ENCODE data around the gene DNAJA2.

Gene DNAJA2

DNA sequence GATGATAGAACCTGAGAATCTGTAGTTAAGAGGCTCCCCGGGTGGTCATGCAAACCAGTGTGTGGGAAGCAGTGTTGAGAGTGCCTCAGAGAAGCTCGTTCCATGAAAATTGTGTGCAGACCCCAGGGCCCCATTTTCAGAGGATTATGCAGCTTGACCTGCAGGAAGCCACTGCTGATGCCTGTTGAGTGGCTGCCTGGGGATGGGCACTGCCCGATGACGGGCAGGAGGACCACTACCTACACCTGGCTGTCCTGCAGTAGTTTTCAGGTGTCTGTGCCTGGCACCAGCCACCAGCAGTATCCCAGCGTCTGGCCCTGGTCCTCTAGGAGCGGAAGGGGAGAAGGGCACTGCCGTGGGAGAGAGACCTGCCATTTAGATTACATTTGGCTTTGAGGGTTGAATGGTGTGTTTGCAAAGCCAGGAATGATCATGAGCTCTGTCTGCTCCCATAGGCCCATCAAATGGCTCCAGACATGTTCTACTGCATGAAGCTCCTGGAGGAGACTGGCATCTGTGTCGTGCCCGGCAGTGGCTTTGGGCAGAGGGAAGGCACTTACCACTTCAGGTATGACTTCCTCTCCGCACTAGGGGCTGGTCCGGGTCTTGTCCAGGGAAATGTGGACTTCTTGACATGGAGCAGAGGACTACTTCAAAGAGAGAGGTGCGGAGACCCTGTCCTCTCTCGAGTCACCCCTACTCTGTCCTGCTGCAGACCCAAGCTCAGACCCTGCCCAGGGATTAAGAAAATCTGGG lies 46.8 kb downstream of the DNAJA2 start:
- DNase-seq, result no peak

DNA sequence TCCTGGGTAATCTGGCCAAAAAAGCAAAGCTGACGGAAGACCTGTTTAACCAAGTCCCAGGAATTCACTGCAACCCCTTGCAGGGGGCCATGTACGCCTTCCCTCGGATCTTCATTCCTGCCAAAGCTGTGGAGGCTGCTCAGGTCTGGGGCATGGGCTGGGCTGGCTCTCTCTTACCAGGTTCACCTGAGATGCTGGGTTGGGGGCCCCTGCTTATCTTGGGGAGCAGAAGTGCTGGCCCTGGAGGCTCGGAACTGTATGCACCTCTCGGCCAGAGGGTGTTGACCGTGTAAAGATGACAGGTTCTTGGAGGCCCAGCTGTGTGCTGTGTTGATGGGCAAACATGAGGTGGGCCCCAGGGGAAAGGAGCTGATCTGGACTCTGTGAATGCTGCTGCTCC lies 49.1 kb downstream of the DNAJA2 start:
- DNase-seq, result no peak

DNA sequence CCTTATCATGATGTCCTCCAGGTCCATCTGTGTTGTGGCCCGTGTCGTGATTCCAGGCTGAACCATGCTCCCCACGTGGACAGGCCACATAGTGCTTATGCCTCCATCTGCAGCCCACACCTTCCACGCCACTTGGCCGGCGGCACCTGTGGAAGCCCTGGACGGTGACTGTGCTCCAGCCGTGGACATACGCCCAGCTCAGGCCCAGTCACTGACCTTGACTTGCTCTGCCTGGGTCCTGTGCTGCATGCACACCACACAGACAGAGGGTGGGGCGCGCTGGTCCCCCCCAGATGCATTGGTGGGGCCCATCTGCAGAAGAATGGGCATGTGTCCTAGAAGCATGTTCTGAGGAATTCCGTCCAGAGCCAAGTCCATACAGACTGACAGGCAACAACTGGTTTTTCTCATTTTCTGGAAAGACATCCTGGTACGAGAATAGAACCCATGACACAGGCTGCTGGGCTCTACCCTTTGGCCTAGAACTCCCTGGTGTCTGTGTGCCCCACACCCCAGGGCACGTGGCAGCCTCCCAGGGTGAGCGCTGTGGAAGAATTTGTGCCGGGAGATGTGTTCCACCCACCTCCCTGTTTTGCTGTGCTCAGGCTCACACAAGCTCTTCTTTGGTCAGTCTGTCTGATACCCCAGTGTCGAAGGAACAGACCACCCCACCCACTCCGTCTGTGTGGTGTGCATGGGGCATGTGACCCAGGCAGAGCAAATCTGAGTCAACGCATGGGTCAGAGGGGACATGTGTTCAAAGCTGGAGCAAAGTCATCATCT lies 49.8 kb downstream of the DNAJA2 start:
- no peak for DNase-seq

DNA sequence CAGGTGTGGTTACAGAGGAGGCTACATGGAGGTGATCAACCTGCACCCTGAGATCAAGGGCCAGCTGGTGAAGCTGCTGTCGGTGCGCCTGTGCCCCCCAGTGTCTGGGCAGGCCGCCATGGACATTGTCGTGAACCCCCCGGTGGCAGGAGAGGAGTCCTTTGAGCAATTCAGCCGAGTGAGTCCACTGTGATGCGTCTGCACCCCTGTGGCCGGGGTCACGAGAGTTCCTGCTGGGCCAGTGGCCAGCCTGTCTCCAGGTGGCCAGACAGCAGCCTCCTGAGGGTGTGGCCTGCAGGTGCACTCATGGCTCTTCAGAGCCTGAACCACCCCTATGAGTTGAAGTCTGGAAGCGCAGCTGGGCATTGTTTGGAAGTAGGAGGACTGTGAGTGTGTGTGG lies 51.2 kb downstream of the DNAJA2 start:
- no peak for DNase-seq

DNA sequence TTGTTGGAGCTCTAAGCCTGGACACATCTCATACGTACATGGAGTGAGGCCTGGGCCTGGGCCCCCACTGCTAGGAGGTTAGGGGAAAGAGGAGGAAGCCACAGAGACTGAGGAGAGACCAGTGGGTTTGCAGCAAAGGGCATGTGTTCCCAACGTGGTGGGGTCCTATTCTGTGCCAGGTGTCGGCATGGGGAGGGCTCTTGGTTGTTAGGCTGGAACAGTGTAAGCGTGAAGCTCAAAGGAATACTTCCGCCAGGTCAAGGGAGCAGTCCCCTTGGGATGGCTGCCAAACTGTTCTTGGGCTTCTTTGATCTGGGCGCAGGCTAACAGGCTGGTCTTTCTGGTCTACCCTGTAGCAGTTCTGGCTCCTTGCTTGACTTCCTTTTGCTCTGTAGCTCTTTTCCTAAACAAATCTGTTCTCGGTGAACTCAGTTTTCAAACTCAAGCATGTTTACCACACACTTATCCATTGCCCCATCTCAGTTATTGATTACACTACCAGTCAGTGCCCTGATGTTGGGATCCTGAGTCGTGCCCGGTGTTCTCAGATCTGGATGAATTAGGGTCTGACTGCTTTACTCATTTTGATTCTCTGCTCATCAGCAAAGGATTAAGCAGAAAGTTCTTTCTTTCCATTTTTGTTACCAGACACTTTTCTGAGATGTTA lies 52.9 kb downstream of the DNAJA2 start:
- no peak for DNase-seq

DNA sequence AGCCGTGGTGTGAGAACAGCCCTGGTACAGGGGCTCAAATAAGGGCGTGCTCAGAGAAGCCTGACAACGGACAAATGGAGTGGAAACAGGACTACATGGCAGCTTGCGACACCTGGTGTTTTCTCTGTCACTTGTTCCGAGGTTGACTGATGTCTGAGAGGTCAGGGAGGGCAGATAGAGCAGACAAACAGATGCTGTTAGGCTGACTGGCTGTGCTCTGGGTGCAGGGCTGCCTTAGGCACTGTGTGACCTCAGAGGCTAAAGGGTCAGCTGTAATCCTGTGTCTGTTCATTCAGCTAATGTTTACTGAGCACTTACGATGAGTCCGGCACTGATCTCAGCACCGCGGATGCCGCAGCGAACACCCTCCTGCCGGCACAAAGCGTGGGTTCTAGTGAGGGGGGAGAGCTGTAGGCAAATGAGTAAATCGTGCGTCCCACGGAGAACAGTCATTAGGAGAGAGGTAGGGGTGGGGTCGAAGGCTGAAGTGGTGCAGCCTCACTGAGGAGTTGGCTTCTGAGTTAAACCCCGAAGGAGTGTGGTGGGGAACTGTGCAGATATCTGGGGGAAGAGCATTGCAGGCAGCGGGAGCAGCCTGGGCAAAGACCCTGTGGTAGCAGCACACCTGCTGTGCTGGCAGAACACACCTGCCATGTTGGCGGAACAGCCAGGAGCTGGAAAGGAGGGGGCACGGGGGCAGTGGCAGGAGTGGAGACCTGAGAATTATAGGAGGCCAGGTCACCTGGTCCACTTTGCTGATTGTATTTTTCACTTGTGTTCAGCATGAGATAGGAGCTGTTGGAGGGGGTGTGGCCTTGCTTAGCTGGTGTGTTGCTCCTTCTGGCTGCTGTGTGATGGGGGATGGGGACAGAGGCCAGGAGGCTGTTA lies 54.3 kb downstream of the DNAJA2 start:
- no peak for DNase-seq

DNA sequence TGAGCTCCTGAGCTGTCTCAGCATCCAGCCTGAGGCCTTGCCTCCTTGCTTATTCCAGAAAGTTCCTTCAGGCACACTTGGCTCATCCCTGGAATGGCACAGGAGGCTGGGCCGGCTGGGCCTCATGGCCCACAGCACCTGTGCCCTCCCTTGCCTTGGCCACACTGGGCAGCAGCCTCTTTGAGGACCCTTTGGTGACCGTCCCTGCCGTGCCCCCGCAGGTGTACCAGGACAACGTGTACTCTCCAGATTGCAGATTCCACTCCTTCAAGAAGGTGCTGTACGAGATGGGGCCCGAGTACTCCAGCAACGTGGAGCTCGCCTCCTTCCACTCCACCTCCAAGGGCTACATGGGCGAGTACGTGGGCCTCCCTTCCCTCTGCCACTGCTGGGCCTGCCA lies 55.1 kb downstream of the DNAJA2 start:
- no peak for DNase-seq

DNA sequence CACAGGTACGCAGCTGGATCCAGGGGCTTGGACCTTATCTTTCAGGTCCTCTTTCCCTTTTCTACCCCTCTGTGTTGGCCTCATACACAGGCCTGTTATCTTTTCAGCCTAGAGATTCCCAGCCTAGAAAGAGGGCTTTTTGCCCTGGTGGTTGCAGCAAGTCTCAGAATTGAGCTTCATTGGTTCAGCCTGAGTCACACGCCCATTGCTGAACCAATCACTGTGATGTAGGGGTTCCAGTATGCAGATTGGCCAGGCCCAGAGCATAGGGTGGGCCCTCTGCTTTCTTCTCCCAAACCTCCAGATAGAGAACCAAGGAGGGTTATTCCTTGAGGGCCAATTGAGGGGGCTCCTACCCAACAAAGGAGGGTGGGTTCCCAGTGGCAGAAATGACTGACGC lies 56.5 kb downstream of the DNAJA2 start:
- DNase-seq, result no peak

DNA sequence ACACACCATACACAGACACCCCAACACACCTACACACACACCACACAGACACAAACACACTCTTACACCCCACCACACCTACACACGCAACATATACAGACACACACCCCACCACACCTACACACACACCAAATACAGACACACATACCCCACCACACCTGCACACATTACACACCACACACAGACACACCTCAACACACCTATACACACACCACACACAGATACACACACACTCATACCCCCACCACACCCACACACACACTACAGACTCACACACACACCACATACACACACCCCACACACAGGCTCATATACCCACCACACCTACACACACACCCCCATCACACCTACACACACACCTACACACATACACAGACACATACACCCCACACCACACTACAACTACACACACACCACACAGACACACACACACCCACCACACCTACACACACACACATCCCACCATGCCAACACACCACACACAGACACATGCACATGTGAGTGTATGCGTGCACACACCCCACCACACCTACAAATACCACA lies 57.9 kb downstream of the DNAJA2 start:
- DNase-seq, result no peak

DNA sequence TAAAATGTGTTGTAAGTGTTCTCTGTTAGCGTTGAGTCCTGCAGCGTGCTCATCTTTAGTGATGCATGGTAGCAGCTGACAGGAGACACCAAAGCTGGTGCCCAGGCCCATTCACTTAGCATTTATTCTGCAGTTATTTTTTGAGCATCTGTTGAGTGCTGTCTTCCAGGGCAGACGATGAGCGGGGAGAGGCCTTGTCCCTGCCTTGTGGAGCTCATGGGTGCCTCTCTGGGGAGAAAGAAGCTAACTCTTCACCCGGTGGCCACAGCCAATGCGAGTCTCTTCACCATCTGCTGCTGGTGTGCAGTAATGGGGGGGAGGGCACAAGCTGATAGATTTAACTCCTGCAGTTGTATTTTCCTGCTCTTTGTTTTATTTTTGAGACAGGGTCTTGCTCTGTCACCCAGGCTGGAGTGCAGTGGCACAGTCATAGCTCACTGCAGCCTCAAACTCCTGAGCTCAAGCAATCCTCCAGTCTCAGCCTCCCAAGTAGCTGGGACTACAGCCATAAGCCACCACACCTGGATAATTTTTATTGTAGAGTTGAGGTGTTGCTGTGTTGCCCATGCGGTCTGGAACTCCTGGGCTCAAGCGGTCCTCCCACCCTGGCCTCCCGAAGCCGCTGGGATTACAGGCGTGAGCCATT lies 58.8 kb downstream of the DNAJA2 start:
- DNase-seq, result no peak

DNA sequence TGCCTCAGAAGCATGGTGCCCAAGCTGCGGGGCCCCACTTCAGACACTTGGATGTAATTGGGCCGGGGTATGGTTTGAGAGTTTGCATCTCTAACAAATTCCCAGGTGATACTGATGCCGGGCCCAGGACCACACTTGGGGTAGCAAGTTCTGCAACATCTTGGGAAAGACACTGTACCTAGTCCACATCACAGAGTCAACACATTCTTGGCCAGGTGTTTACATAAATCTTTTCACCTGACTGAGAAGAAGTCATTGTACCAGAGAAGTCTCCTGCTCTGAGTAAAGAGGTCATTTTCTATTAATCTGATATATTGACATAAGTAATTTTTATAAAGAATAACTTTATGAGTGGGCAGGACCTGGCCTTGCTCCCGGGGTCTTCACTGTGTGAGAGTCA lies 61.8 kb downstream of the DNAJA2 start:
- DNase-seq, result no peak

DNA sequence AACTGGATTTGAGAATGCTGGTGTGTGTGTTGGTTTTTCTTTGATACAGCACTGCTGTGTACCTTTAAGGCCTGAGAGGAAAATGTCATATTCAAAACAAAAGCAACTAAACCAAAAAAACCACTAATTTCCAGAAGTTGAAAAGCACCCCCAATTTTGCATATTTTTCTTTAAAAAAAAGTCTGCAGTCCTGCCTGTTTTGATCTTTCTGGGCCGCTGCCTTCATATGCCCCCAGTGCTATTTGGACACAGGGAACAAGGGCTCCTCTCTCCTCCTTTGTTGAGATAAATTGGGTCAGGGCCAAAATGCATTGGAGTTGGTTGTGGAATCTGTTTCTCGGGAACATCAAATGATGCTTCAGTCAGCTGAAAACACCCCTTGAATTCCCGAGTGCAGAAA lies 62.4 kb downstream of the DNAJA2 start:
- DNase-seq, result no peak

DNA sequence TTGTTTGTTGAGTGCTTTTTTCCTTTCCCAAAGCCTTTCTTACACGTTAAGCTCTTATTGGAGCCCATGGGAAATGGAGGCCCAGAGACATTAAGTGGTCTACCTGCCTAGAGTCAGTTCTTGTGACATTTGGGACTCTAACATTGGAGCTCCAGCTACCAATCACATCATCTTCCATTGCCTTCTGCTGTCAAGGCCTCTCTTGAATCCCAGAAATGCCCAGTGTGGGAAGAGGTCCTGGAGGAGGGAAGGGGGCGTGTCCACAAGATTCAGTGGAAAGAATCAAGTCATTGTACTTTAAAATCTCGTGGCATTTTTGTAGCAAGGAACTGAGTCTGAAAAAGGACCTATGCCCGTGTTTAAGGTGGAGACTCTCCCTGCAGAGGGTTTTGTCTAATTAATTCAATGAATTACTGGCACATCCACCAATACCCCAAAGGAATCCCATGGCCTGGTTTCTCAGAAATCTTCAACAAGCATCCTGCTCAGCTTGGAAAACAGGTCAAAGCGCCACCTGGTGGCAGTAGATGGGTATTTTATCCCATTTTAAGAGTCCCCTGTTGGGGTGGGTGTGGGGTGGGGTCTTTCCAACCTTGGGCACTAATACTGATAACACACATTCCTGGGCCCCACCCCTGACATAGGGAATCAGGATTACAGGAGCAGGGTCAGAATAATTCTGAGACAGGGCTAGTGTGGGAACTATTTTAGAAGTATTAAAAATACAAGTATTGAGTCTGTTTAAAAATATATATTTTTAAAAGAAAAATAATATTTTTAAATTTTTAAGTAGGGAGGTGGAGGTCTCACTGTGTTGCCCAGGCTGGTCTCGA lies 64.7 kb downstream of the DNAJA2 start:
- DNase-seq, result no peak

DNA sequence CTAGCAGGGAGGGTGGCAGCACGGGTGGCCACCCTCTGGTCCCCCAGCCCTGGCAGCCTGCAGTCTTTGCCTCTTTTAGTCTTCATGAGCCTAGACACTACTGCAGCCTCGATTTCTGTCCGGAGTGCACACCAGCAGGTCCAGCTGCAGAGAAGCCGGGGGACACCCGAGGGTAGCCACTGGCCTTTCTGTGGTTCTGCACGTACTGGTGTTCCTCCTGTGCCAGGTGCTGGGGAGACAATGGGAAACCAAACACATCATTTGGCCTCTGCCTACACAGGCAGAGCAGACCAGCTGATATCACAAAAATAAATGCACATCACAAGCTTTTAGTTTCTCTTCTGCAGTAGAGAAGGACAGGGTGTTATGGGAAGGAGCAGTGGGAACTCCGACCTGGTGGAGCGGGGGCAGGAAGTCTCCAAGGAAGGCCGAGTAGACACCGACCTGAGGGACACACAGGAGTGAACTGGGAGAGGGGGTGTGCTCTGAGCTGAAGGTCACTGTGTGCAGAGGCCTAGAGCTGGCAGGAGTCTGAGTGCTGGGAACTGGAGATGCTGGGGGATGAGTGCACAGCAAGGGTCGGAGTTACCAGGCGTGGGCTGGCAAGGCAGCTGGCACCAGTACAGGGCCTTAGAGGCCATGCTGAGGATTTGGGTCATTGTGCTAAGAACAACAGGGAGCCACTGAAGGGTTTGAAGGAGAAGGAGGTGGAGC lies 66.3 kb downstream of the DNAJA2 start:
- DNase-seq, result no peak

DNA sequence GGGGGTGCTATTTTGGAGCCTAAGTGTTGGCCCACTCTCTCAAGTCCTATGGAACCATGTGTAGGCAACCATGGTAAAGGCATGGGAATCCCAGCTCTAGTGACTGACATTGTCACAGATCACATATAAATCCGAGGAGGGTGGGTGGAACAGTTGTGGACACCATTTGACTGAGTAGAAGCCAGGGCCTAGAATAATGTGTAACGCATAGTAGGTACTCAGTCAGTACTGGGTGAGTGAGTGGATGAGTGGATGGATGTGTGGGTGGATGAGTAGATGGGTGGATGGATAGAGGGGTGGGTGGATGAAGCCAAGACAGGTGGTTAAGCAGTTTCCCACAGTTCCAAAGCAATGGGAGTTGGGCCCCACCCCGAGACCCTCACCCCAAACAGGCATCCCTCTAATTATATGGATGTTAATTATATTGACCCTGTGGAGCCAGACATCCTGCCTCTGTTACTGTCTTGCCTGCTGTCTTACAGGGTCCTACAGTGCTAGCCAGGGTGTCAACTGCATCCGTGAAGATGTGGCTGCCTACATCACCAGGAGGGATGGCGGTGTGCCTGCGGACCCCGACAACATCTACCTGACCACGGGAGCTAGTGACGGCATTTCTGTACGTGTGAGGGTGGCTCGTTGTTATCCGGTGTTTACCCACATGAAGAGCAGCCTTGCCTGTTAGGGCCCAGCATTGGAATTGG lies 67.0 kb downstream of the DNAJA2 start:
- DNase-seq, result no peak

Data from NCI-H446 treated with DMSO at 0.1 percent for 48 hours (cell line).